ENCODE results near the gene GRID1.

DNA sequence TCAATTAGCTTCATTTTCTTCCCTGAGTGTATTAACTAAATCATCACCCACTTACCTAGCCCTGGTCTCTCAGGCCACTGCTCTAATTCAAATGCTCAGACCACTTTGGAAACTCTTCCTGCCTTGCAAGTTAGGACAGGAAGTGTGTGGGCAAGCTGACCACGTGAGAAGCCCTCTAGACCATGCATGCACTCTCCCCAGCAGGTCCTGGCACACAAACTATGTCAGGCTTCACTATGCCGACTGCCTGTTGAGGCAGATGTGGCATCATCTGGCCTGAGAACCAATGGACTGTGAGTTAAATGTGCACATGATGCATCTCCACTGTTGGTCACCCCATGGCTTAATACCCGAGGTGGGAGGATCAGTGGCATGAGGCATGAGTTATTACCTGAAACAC, 439.6 kb downstream of the GRID1 start:
- TF ChIP-seq CTCF (conservative IDR thresholded peaks at IDR 0.05; ENCODE audit: low read depth, low read length), result no peak
- TF ChIP-seq EZH2 (IDR thresholded peaks at IDR 0.05; ENCODE audit: low read length, unreplicated experiment), result no peak
- TF ChIP-seq EZH2phosphoT487 (IDR thresholded peaks at IDR 0.05; ENCODE audit: borderline replicate concordance, low read length), result no peak

Measured in PC-3 (cell line).